Adrenal gland (tissue), 5 donors: ENCODE data around the gene MRPL55.

Experiments
- CTCF ChIP-seq, 6 experiments: fragments of 450-650 bp in 4 of 6; fragments of 200-600 bp in 2 of 6; sonication (generic) in 1 of 6; IDR thresholded peaks; 1 replicate in 5 of 6; 2 replicates in 1 of 6; pipeline versions ENCODE4 v1.5.1 to v1.8.0; 2016 to 2021; ENCODE audit warnings: antibody characterized with exemption in 6 of 6, mild to moderate bottlenecking in 2 of 6, moderate library complexity in 1 of 6
- POLR2A ChIP-seq, 2 donors: fragments of 450-650 bp; IDR thresholded peaks; one replicate each; pipeline ENCODE4 v1.6.1; 2017; ENCODE audit warnings: antibody characterized with exemption in 2 of 2, mild to moderate bottlenecking in 2 of 2, moderate library complexity in 1 of 2
- donor health status: DM: no; HTN: no; CAD: no.

DNA sequence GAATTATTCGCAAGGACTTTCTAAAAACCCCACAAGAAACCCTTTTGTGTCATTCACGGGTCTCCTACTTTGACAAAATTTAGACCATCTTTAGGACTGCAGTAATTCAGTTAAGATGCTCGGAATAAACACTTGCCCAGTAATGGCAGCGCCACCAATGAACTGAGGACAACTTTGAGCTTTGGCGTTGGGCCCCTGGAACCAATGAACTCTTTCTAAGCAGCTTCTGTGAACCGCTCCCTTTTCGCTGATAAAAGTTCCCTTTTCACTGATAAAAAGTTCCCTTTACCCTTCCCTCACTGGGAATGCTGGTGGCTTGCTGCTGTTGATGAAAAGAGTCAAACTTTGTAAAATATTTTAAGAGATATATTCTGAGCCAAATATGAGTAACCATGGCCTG is 1.5 kb upstream of the MRPL55 start:
- TF ChIP-seq CTCF (IDR thresholded peaks at IDR 0.05) (no peak), POLR2A (IDR thresholded peaks at IDR 0.05) (no peak)
